NCI-H82 treated with DMSO at 0.1 percent for 48 hours (cell line): ENCODE measurements around the gene CHRNA4.
A peak's percentile ranks its signal among the peaks of the same experiment; 100 is the strongest.
"Not testable (repeated sequence)": the region's sequence is repeated elsewhere in the genome, so short reads cannot be mapped to it uniquely, and the experiment has no call there.

ENCODE experiments used
- DNase-seq: peaks from one replicate; lab custom pipeline; 2025; ENCODE audit not compliant: unreplicated experiment; lab: John Stamatoyannopoulos, UW

Gene CHRNA4

DNA sequence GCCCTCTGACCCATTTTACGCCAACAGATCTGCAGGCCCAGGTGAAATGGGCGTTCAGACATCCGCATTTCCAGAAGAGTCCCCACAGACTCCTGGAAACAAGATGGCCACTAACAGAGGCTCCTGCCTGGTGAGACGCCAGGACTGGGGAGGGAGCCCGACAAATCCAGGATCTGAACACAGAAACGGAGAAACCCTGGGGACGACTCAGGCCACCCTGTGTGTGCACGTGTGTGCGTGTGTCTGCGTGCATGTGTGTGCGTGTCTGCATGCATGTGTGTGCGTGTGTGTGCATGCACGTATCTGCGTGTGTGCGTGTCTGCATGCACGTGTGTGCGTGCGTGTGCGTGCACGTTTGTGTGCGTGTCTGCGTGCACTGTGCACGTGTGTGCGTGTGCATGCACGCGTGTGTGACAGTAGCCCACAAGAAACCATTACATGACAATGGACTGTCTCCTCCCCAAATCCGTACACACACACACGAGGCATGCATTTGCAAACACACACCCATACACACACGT lies 24.9 kb downstream of the CHRNA4 start:
- no peak for DNase-seq

DNA sequence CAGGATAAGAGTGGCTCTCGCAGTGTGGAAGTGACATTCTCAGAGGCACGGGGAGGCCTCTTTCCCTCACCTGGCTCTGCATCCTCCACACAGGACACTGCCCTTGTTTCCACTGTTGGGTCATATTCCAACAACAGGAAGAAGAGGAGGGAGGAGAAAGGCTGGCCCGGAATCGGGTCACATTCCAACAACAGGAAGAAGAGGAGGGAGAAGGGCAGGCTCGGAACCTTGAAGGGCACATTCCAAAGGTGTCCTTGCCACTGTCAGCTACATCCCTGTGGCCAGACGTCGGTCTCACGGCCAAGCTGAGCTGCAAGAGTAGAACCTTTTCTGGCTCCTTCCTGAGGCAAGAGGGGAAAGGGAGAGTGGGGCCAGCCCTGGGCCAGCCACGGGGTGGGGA lies 25.4 kb downstream of the CHRNA4 start:
- DNase-seq: no peak

GRCh38 chr20:63335060-63335459 lies 26.1 kb downstream of the CHRNA4 start:
- DNase-seq: not testable (repeated sequence)

DNA sequence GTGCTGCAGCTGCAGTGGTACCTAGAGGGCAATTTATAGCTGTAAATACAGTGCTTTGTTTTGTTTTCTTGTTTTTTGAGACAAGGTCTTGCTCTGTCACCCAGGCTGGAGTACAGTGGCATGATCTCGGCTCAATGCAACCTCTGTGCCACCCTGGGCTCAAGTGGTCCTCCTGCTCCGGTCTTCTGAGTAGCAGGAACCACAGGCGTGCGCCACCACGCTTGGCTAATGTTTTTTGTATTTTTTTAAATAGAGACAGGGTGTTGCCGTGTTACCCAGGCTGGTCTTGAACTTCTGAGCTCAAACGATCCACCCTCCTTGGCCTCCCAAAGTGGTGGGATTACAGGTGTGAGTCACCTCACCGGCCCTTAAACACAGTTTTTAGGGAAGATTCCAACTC lies 26.8 kb downstream of the CHRNA4 start:
- no peak for DNase-seq

- DNase-seq: no peak
Observed at GRCh38 chr20:63333241-63333836, 27.8 kb downstream of the CHRNA4 start.

DNA sequence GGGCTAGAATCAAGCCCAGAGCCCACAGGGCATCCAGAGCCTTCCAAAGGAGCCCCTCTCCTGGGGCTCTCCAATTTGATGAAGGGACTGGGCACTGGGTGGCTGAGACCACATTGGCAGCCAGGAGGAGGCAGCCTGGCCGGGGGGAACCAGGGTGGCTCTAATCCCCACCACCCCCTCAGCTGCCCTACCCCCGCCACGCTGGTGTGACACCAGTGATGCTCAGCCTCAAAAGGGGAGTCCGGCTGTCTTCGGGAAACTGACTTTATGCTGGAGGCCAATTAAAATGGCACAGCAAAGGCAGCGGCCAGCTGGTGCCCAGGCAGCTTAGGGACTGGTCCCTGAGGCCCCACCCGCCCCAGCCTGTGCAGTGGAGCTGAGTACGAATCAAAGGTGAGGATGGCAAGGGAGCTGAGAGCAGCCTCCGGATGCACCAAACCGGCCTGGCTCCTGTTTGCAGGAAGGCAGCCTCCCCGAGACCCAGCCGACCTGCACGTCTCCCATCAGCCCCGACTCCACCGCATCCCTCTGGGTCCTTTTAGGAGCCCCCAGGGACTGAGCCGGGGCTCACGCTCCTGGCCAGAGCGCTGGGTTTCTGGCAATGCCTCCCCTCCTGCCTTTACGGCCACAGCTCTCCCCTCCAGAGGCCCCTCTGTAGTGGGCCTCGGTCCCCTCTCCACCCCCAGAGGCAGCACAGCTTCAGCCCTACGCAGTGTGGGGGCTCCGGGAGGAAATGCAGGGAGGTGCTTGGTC lies 28.5 kb downstream of the CHRNA4 start:
- DNase-seq: no peak

GRCh38 chr20:63331741-63332400 lies 29.3 kb downstream of the CHRNA4 start:
- DNase-seq: no peak

DNA sequence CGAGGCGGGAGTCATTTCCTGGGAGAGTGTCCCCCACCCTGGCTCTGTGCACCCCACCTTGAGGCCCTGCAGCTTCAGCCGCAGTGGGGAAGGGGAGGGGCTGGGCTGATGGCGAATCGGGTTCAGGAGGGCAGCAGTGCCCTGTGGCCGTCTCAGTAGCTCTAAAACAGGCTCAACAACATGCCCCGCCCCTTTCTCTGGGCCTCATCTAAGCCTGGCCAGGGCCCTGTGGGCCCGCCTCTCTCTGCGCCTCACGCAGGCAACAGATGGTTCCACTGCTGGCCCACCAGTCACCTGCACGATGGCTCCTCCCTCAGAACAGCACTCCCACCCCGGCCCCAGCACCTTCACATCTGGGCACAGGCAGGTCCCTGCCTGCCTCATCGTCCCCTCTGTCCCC lies 30.2 kb downstream of the CHRNA4 start:
- peak; percentile 11 for DNase-seq

DNA sequence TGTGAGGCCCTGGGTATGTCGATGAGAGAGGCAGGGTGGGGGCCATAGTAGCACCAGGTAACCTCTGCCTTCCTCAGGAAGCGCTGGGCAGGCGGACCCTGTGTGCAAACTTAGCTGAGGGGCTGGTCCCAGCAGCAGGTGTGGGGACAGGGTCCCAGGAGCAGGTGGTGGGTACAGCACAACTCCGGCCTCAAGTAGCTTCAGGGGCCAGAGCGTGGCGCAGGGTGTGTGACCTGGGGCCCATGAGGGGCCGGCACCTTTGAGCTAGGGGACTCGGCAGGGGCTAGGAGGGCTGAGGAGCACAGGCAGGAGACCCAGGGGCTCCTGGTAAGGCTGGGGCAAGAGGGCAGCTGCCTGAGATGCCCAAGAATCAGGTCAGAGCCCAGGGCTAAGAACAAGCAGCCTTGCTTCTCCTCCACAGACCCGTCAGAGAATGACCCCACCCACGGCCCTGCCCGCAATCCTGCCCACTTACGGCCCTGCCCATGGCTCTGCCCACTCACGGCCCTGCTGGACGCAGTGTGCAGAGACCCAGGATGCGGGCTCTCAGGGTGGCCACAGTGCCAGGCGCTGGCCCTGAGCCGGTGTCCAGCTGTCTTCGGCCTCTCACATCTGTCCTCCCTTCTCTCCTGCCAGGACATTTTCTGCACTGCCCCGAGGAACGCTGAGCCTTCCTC lies 30.9 kb downstream of the CHRNA4 start:
- no peak for DNase-seq

DNA sequence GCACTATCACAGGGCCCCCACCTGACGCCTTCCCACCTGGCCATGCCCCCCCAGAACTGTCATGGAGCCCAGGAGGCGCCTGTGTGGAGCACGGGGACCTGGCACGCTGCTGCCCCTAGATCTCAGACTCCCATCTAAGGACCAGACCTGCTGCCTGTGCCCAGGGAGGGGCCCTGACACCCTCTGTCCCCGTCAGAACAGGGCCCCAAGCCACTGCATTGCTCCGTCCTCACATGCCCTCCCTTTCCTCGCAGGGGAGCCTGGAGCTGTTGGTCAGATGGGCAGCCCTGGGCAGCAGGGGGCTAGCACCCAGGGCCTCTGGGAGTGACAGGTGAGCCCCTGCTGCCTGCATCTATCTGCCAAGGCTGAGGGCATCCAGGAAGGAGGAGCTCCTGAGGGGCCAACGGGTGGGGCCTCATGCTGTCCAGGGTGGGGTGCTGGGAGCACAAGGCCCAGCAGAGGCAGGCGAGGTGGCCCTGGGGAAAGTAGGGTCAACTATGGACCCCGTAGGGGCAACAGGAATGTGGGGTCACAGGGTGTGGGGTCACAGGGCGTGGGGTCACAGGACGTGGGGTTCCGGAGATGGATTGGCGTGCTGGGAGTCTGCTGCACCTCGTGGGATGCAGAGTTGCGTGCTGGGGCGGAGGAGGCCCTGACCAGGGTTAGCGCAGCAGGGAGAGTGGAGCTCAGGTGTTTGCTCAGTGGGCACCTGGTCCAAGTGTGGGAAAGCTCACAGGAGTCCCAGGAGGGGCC lies 31.6 kb downstream of the CHRNA4 start:
- no peak for DNase-seq

- DNase-seq: no peak
Observed at GRCh38 chr20:63328718-63329275, 32.4 kb downstream of the CHRNA4 start.

DNA sequence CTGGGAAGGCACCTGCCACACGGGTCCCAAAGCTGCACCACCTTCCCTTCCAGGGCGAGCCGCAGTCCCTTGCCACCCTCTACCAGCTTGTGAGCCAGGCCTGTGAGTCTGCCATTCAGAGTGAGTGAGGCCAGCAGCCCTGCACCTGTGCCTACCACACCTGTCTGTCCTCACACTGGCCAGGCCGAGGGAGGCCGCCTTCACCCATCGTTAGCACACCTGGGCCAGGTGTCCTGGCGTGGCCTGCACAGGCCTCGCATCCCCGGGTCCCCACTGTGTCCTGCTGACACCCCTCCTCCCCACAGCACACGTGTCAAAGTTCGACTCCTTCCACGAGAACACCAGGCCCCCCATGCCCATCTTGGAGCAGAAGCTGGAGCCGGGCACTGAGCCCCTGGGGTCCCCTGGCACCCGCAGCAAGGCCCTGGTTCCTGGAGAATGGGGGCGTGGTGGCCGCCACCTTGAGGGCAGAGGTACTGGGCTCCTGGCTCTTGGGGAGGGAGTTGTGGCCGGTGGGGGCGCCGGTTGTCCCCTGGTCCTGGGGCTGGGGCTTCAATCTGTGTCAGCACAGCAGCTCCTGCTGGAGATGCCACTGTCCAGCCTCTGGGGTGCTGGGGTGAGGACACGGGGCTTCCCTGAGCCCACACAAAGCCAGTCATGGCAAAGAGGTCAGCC lies 33.0 kb downstream of the CHRNA4 start:
- DNase-seq: no peak

- no peak for DNase-seq
Observed at GRCh38 chr20:63327231-63327745, 33.9 kb downstream of the CHRNA4 start.

GRCh38 chr20:63326314-63327230 lies 34.6 kb downstream of the CHRNA4 start:
- DNase-seq: no peak

- DNase-seq: no peak
Observed at GRCh38 chr20:63325554-63326313, 35.4 kb downstream of the CHRNA4 start.

GRCh38 chr20:63325021-63325471 lies 36.1 kb downstream of the CHRNA4 start:
- no peak for DNase-seq

GRCh38 chr20:63323357-63323981 lies 37.7 kb downstream of the CHRNA4 start:
- DNase-seq: no peak
